GM23338 (cell line): ENCODE results near the gene TFPI. TPM values are rescaled to one million over a fixed set of nuclear protein-coding genes. Genes with fewer than 3 reads are reported as not detected.

Source experiments
- ATAC-seq: fragments of 200-7000 bp; cut with Tn5 transposase; 3 replicates; pipeline ENCODE4 v1.9.1; 2020
- DNase-seq: peaks from one replicate; pipeline ENCODE4 v3.0.0-alpha.2; 2015; ENCODE audit warnings: low spot score
- H2AFZ ChIP-seq: fragments of 200-600 bp; sonication (generic); 2 replicates; pipeline ENCODE4 v1.8.0; 2016; ENCODE audit warnings: antibody characterized with exemption, mild to moderate bottlenecking, moderate library complexity
- H3F3A ChIP-seq: fragments of 200-600 bp; sonication (generic); replicated peaks from 2 replicates; pipeline ENCODE4 v1.8.0; 2017; ENCODE audit warnings: antibody characterized with exemption, mixed run types, low read depth
- H3K27ac ChIP-seq: fragments of 200-600 bp; sonication (generic); 2 replicates; pipeline ENCODE4 v1.6.1; 2016; ENCODE audit warnings: low read depth
- H3K27me3 ChIP-seq: fragments of 200-600 bp; sonication (generic); 2 replicates; pipeline ENCODE4 v1.8.0; 2016; ENCODE audit warnings: mild to moderate bottlenecking, mixed run types, moderate library complexity; ENCODE audit not compliant: insufficient read depth
- H3K36me3 ChIP-seq: fragments of 200-600 bp; sonication (generic); 2 replicates; pipeline ENCODE4 v1.8.0; 2016; ENCODE audit warnings: mild to moderate bottlenecking; ENCODE audit not compliant: insufficient read depth
- H3K4me1 ChIP-seq: fragments of 200-600 bp; sonication (generic); 2 replicates; pipeline ENCODE4 v1.8.0; 2016; ENCODE audit warnings: mild to moderate bottlenecking, moderate library complexity; ENCODE audit not compliant: insufficient read depth
- H3K4me2 ChIP-seq: fragments of 200-600 bp; sonication (generic); 2 replicates; pipeline ENCODE4 v1.7.1; 2017; ENCODE audit warnings: mixed run types
- H3K4me3 ChIP-seq: fragments of 200-600 bp; sonication (generic); 2 replicates; pipeline ENCODE4 v1.6.1; 2016; ENCODE audit warnings: mixed run types
- H3K79me2 ChIP-seq: fragments of 200-600 bp; sonication (generic); replicated peaks from 2 replicates; pipeline ENCODE4 v1.8.0; 2017; ENCODE audit warnings: mild to moderate bottlenecking; ENCODE audit not compliant: insufficient read depth
- H3K9me2 ChIP-seq: fragments of 200-600 bp; sonication (generic); 2 replicates; pipeline ENCODE4 v1.8.0; 2017; ENCODE audit not compliant: insufficient read depth
- H4K20me1 ChIP-seq: fragments of 200-600 bp; sonication (generic); replicated peaks from 2 replicates; pipeline ENCODE4 v1.8.0; 2017; ENCODE audit warnings: mild to moderate bottlenecking; ENCODE audit not compliant: insufficient read depth
- H3K27ac Mint-ChIP-seq: 2 replicates; pipeline ENCODE4 v1.8.0; 2020; ENCODE audit warnings: inconsistent platforms, mild to moderate bottlenecking, moderate library complexity, mixed read lengths
- H3K27me3 Mint-ChIP-seq: 3 replicates; pipeline ENCODE4 v1.8.0; 2022; ENCODE audit warnings: low read depth, mild to moderate bottlenecking, moderate library complexity, mixed read lengths, inconsistent platforms; ENCODE audit not compliant: insufficient read depth, poor library complexity
- H3K36me3 Mint-ChIP-seq: 3 replicates; pipeline ENCODE4 v1.8.0; 2021; ENCODE audit warnings: low read depth, mild to moderate bottlenecking, inconsistent platforms, moderate library complexity, mixed read lengths
- H3K4me1 Mint-ChIP-seq: 3 replicates; pipeline ENCODE4 v1.8.0; 2020; ENCODE audit warnings: mild to moderate bottlenecking, inconsistent platforms, mixed read lengths
- H3K4me3 Mint-ChIP-seq: 3 replicates; pipeline ENCODE4 v1.8.0; 2021; ENCODE audit warnings: moderate library complexity, mild to moderate bottlenecking, inconsistent platforms, mixed read lengths
- H3K9me3 Mint-ChIP-seq: 3 replicates; pipeline ENCODE4 v1.8.0; 2020; ENCODE audit warnings: moderate library complexity, mild to moderate bottlenecking, inconsistent platforms, mixed read lengths
- CREB1 ChIP-seq: fragments of 250-450 bp; sonication (Bioruptor Pico); IDR thresholded peaks from 2 replicates; pipeline ENCODE4 v1.5.0; 2020; ENCODE audit warnings: low read depth, mild to moderate bottlenecking, moderate library complexity
- CTCF ChIP-seq, 2 experiments: fragments of 200-600 bp in 1 of 2; sonication (generic) in 1 of 2; conservative IDR thresholded peaks; 2 replicates each; pipeline versions ENCODE4 v1.5.1 to v1.6.1; 2016 to 2017; ENCODE audit warnings: antibody characterized with exemption in 2 of 2, low read depth in 2 of 2, mild to moderate bottlenecking in 2 of 2, moderate library complexity in 1 of 2
- EZH2phosphoT487 ChIP-seq: fragments of 200-600 bp; sonication (generic); IDR thresholded peaks from one replicate; pipeline ENCODE4 v1.8.1; 2018; ENCODE audit warnings: antibody characterized with exemption; ENCODE audit not compliant: unreplicated experiment
- JUNB ChIP-seq: IDR thresholded peaks from one replicate; pipeline ENCODE4 v1.6.1; 2016; ENCODE audit warnings: antibody characterized with exemption; ENCODE audit not compliant: unreplicated experiment
- NANOG ChIP-seq: IDR thresholded peaks from 2 replicates; pipeline ENCODE4 v1.6.1; 2016; ENCODE audit warnings: antibody characterized with exemption, borderline replicate concordance
- ZNF114 ChIP-seq: fragments of 250-450 bp; sonication (Bioruptor Pico); IDR thresholded peaks from 2 replicates; pipeline ENCODE4 v1.5.0; 2020; ENCODE audit warnings: mild to moderate bottlenecking, moderate library complexity
- polyA plus RNA-seq: library from polyadenylated mRNA; unstranded; fragments of >200 nt; fragmentation: Nextera tagmentation; extraction: Ambion mirVana; gene quantifications from 2 replicates; pipeline ENCODE4 v1.2.1, GENCODE V29; 2016
- total RNA-seq: library from RNA; depleted of rRNA; stranded (reverse); fragments of >200 nt; shearing (Covaris generic); gene quantifications from 2 replicates; pipeline ENCODE4 v1.2.3, GENCODE V29; 2014
- TF ChIP-seq, protein P1 (sequence below): fragments of 250-450 bp; sonication (Bioruptor Pico); IDR thresholded peaks from 2 replicates; pipeline ENCODE4 v1.5.0; 2020; ENCODE audit warnings: mild to moderate bottlenecking, moderate library complexity
- TF ChIP-seq, protein P2 (sequence below): IDR thresholded peaks from 2 replicates; pipeline ENCODE4 v1.6.1; 2016; ENCODE audit warnings: antibody characterized with exemption

The TFPI gene
- total and polyA plus RNA-seq, 2 experiments from 2014 or later, result 1.8 to 1.9 TPM

DNA sequence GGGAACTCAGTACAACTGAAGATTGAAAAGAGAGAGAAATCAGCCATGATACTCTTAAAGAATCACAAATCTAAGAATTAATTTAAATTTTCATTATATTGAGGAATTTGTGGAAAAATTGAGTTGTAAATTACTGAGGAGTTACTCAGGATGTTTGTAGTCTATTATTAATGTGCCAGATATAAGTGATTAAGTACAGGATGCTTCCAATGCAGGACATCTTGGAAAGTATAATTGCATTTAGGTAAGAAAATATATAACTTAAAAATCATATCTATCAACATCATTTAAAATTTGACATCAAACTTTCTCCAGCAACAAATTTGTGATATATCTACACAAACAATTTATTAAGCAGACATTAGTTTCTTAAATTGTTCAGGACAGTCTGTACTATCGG lies 107.5 kb downstream of the TFPI start (continued):
- TF ChIP-seq, protein P1, sequence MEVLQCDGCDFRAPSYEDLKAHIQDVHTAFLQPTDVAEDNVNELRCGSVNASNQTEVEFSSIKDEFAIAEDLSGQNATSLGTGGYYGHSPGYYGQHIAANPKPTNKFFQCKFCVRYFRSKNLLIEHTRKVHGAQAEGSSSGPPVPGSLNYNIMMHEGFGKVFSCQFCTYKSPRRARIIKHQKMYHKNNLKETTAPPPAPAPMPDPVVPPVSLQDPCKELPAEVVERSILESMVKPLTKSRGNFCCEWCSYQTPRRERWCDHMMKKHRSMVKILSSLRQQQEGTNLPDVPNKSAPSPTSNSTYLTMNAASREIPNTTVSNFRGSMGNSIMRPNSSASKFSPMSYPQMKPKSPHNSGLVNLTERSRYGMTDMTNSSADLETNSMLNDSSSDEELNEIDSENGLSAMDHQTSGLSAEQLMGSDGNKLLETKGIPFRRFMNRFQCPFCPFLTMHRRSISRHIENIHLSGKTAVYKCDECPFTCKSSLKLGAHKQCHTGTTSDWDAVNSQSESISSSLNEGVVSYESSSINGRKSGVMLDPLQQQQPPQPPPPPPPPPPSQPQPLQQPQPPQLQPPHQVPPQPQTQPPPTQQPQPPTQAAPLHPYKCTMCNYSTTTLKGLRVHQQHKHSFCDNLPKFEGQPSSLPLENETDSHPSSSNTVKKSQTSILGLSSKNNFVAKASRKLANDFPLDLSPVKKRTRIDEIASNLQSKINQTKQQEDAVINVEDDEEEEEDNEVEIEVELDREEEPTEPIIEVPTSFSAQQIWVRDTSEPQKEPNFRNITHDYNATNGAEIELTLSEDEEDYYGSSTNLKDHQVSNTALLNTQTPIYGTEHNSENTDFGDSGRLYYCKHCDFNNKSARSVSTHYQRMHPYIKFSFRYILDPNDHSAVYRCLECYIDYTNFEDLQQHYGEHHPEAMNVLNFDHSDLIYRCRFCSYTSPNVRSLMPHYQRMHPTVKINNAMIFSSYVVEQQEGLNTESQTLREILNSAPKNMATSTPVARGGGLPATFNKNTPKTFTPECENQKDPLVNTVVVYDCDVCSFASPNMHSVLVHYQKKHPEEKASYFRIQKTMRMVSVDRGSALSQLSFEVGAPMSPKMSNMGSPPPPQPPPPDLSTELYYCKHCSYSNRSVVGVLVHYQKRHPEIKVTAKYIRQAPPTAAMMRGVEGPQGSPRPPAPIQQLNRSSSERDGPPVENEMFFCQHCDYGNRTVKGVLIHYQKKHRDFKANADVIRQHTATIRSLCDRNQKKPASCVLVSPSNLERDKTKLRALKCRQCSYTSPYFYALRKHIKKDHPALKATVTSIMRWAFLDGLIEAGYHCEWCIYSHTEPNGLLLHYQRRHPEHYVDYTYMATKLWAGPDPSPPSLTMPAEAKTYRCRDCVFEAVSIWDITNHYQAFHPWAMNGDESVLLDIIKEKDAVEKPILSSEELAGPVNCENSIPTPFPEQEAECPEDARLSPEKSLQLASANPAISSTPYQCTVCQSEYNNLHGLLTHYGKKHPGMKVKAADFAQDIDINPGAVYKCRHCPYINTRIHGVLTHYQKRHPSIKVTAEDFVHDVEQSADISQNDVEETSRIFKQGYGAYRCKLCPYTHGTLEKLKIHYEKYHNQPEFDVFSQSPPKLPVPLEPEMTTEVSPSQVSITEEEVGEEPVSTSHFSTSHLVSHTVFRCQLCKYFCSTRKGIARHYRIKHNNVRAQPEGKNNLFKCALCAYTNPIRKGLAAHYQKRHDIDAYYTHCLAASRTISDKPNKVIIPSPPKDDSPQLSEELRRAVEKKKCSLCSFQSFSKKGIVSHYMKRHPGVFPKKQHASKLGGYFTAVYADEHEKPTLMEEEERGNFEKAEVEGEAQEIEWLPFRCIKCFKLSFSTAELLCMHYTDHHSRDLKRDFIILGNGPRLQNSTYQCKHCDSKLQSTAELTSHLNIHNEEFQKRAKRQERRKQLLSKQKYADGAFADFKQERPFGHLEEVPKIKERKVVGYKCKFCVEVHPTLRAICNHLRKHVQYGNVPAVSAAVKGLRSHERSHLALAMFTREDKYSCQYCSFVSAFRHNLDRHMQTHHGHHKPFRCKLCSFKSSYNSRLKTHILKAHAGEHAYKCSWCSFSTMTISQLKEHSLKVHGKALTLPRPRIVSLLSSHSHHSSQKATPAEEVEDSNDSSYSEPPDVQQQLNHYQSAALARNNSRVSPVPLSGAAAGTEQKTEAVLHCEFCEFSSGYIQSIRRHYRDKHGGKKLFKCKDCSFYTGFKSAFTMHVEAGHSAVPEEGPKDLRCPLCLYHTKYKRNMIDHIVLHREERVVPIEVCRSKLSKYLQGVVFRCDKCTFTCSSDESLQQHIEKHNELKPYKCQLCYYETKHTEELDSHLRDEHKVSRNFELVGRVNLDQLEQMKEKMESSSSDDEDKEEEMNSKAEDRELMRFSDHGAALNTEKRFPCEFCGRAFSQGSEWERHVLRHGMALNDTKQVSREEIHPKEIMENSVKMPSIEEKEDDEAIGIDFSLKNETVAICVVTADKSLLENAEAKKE, result no peak
- no peak for TF ChIP-seq CREB1 (CRISPR knock-in tag)
- TF ChIP-seq EZH2phosphoT487, result no peak
- no peak for TF ChIP-seq NANOG

DNA sequence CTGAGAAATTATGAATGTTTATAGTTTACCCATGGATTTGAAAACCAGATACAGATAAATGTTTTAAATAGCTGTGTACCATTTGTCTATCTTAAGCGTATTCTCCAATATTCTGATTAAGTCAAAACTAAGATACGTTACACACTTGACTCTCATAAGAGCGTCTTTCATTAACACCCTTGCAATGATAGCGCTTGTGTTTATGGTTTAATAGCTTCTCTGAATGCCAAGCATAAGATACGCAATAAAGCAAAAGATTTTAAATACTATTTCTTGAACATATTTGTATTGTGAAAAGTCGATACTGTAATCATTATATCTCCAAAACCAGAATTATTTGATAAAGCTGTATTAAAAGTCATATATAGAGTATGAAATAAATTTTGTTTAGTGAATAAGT lies 109.2 kb downstream of the TFPI start:
- no peak overlapping the region for H3K27ac ChIP-seq
- no peaks in the 10 kb centered on the region for H3K9me2 ChIP-seq
- peaks cover 2% of the 10 kb centered on the region for H3K27me3 Mint-ChIP-seq
- no peaks in the 10 kb centered on the region; the same call in 2 of the 3 replicates for H3K9me3 Mint-ChIP-seq
- no peak overlapping the region for H3K27ac Mint-ChIP-seq
- no peaks in the 10 kb centered on the region for H3K27me3 ChIP-seq
- no peak for DNase-seq
- H3K4me3 Mint-ChIP-seq, result no peak overlapping the region
- peaks cover 18% of the 10 kb centered on the region; the same call in 2 of the 3 replicates for H3K4me1 Mint-ChIP-seq
- no peaks in the 10 kb centered on the region for H3K79me2 ChIP-seq
- no peaks in the 10 kb centered on the region for H3F3A ChIP-seq
- TF ChIP-seq JUNB (no peak), EZH2phosphoT487 (no peak), CTCF (conservative IDR thresholded peaks at IDR 0.05; ENCODE audit: low read depth in 2 of 2) (no peak), ZNF114 (CRISPR knock-in tag) (no peak), NANOG (no peak)
- TF ChIP-seq, protein P2, sequence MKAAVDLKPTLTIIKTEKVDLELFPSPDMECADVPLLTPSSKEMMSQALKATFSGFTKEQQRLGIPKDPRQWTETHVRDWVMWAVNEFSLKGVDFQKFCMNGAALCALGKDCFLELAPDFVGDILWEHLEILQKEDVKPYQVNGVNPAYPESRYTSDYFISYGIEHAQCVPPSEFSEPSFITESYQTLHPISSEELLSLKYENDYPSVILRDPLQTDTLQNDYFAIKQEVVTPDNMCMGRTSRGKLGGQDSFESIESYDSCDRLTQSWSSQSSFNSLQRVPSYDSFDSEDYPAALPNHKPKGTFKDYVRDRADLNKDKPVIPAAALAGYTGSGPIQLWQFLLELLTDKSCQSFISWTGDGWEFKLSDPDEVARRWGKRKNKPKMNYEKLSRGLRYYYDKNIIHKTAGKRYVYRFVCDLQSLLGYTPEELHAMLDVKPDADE, result no peak
- no peaks in the 10 kb centered on the region for H3K36me3 ChIP-seq
- no peak for ATAC-seq
- no peak overlapping the region for H2AFZ ChIP-seq
- no peaks in the 10 kb centered on the region for H3K36me3 Mint-ChIP-seq
- H3K4me1 ChIP-seq, result no peaks in the 10 kb centered on the region
- no peak overlapping the region for H3K4me2 ChIP-seq
- H4K20me1 ChIP-seq, result no peaks in the 10 kb centered on the region
- H3K4me3 ChIP-seq, result no peak overlapping the region
